HL-60 (cell line): ENCODE data around the gene ICAM2.

Source experiments
- DNase-seq, 2 experiments: peaks; one replicate each; pipeline ENCODE4 v3.0.0-alpha.2; 2010 to 2020; ENCODE audit warnings: low read depth in 1 of 2, low spot score in 1 of 2
- H3K27ac ChIP-seq: fragments of 250-450 bp; sonication (Bioruptor Pico); replicated peaks from 2 replicates; pipeline ENCODE4 v1.5.1; 2020; ENCODE audit warnings: mild to moderate bottlenecking, moderate library complexity
- H3K27me3 ChIP-seq: fragments of 250-450 bp; sonication (Bioruptor Pico); 2 replicates; pipeline ENCODE4 v1.5.1; 2021; ENCODE audit warnings: mild to moderate bottlenecking, moderate library complexity; ENCODE audit not compliant: insufficient read depth, poor library complexity, severe bottlenecking
- H3K4me3 ChIP-seq: replicated peaks from 2 replicates; pipeline ENCODE4 v1.5.1; 2011; ENCODE audit warnings: mild to moderate bottlenecking, control low read depth, low read length; ENCODE audit not compliant: insufficient read depth
- CTCF ChIP-seq: IDR thresholded peaks from one replicate; pipeline ENCODE4 v1.5.1; 2011; ENCODE audit warnings: low read length, control low read depth, inconsistent platforms; ENCODE audit not compliant: insufficient read depth
- GABPA ChIP-seq: IDR thresholded peaks from 2 replicates; pipeline ENCODE4 v1.6.1; 2012; ENCODE audit warnings: low read depth
- POLR2AphosphoS5 ChIP-seq: IDR thresholded peaks from 2 replicates; pipeline ENCODE4 v1.6.1; 2012; ENCODE audit warnings: low read depth
- REST ChIP-seq: IDR thresholded peaks from 2 replicates; pipeline ENCODE4 v1.6.1; 2012; ENCODE audit warnings: low read depth; ENCODE audit not compliant: insufficient replicate concordance
- SPI1 ChIP-seq: IDR thresholded peaks from 2 replicates; pipeline ENCODE4 v1.6.1; 2012; ENCODE audit warnings: low read depth, mild to moderate bottlenecking, borderline replicate concordance

The ICAM2 gene

GRCh38 chr17:64041912-64042311 lies 21.5 kb upstream of the ICAM2 start:
- TF ChIP-seq SPI1 (no peak), POLR2AphosphoS5 (no peak), REST (no peak), GABPA (no peak), CTCF (no peak)
- Histone ChIP-seq H3K27me3 (no peaks in the 10 kb centered on the region), H3K27ac (no peak overlapping the region), H3K4me3 (no peak overlapping the region)
- DNase-seq = no peak

- no peaks in the 10 kb centered on the region for H3K27me3 ChIP-seq
- DNase-seq = no peak
- no peak overlapping the region for H3K27ac ChIP-seq
- no peak overlapping the region for H3K4me3 ChIP-seq
- TF ChIP-seq GABPA = no peak
- TF ChIP-seq SPI1 = no peak
- TF ChIP-seq POLR2AphosphoS5 = no peak
- no peak for TF ChIP-seq REST
- TF ChIP-seq CTCF = no peak
Observed at GRCh38 chr17:64040206-64040605, 19.8 kb upstream of the ICAM2 start.

- Histone ChIP-seq H3K27ac (no peak overlapping the region), H3K4me3 (no peak overlapping the region), H3K27me3 (no peaks in the 10 kb centered on the region)
- DNase-seq = no peak
- no peak for TF ChIP-seq SPI1
- TF ChIP-seq GABPA = no peak
- no peak for TF ChIP-seq CTCF
- no peak for TF ChIP-seq POLR2AphosphoS5
- TF ChIP-seq REST = no peak
Observed at GRCh38 chr17:64039106-64039400, 18.6 kb upstream of the ICAM2 start.
